NCI-H2081 treated with DMSO at 0.1 percent for 48 hours (cell line): ENCODE results near the gene TRPM6.

Source experiments
- DNase-seq: peaks from one replicate; lab custom pipeline; 2025; lab: John Stamatoyannopoulos, UW

TRPM6 gene

GRCh38 chr9:74771672-74772071, 116.0 kb downstream of the TRPM6 start:
- no peak for DNase-seq

GRCh38 chr9:74771262-74771585, 116.5 kb downstream of the TRPM6 start:
- DNase-seq = no peak

GRCh38 chr9:74770508-74771261, 117.0 kb downstream of the TRPM6 start:
- no peak for DNase-seq

- no peak for DNase-seq
Observed at GRCh38 chr9:74765481-74765971, 122.2 kb downstream of the TRPM6 start.

- DNase-seq = no peak
Observed at GRCh38 chr9:74762950-74763349, 124.8 kb downstream of the TRPM6 start.

- DNase-seq = no peak
Observed at GRCh38 chr9:74760031-74760700, 127.6 kb downstream of the TRPM6 start.

GRCh38 chr9:74755999-74756398, 131.7 kb downstream of the TRPM6 start:
- no peak for DNase-seq

- DNase-seq = no peak
Observed at GRCh38 chr9:74755355-74755754, 132.4 kb downstream of the TRPM6 start.

GRCh38 chr9:74753650-74754049, 134.1 kb downstream of the TRPM6 start:
- no peak for DNase-seq

- DNase-seq = no peak
Observed at GRCh38 chr9:74748966-74749365, 138.8 kb downstream of the TRPM6 start.

GRCh38 chr9:74742792-74743730, 144.7 kb downstream of the TRPM6 start:
- no peak for DNase-seq

- no peak for DNase-seq
Observed at GRCh38 chr9:74742191-74742790, 145.4 kb downstream of the TRPM6 start.

- no peak for DNase-seq
Observed at GRCh38 chr9:74736646-74737045, 151.1 kb downstream of the TRPM6 start.

GRCh38 chr9:74735761-74736160, 152.0 kb downstream of the TRPM6 start:
- DNase-seq = no peak

GRCh38 chr9:74729136-74729695, 158.5 kb downstream of the TRPM6 start:
- DNase-seq = no peak

- no peak for DNase-seq
Observed at GRCh38 chr9:74728176-74728575, 159.5 kb downstream of the TRPM6 start.

- DNase-seq = no peak
Observed at GRCh38 chr9:74726581-74726980, 161.1 kb downstream of the TRPM6 start.

GRCh38 chr9:74724317-74724716, 163.4 kb downstream of the TRPM6 start:
- DNase-seq = no peak

GRCh38 chr9:74721696-74722660, 165.7 kb downstream of the TRPM6 start:
- DNase-seq = no peak

- no peak for DNase-seq
Observed at GRCh38 chr9:74719306-74719705, 168.4 kb downstream of the TRPM6 start.

- no peak for DNase-seq
Observed at GRCh38 chr9:74718709-74719108, 169.0 kb downstream of the TRPM6 start.
